Measurements from ENCODE around the gene UBXN11.

DNA sequence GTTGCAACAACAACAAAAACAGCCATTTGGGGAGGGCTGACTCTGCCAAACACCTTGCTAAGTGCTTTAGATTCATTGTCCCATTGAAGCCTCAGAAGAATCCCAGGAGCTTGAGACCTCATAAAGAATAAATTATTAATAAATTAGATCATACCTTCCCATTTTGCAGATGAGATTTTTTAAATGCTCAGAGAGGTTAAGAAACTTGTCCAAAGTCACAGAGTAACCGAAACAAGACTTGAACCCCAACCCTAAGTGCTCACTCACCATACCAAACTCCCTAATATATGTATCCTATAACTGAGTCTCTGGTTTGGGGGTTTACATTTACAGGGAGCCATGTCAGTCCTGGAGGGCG, 43.9 kb upstream of the UBXN11 start:
- TF ChIP-seq GATA2 (IDR thresholded peaks at IDR 0.05; ENCODE audit: low read depth, low read length) (no peak), GATA3 (IDR thresholded peaks at IDR 0.05; ENCODE audit: low read depth, low read length) (no peak)
